Stimulated activated naive CD4-positive, alpha-beta T cell (primary cell): ENCODE measurements around the gene TUT1.
"Not testable (repeated sequence)": the region's sequence is repeated elsewhere in the genome, so short reads cannot be mapped to it uniquely, and the experiment has no call there.

Experiments used
- DNase-seq, 6 experiments: peaks; one replicate each; lab custom pipeline; 2025; lab: John Stamatoyannopoulos, UW

TUT1 gene

DNA sequence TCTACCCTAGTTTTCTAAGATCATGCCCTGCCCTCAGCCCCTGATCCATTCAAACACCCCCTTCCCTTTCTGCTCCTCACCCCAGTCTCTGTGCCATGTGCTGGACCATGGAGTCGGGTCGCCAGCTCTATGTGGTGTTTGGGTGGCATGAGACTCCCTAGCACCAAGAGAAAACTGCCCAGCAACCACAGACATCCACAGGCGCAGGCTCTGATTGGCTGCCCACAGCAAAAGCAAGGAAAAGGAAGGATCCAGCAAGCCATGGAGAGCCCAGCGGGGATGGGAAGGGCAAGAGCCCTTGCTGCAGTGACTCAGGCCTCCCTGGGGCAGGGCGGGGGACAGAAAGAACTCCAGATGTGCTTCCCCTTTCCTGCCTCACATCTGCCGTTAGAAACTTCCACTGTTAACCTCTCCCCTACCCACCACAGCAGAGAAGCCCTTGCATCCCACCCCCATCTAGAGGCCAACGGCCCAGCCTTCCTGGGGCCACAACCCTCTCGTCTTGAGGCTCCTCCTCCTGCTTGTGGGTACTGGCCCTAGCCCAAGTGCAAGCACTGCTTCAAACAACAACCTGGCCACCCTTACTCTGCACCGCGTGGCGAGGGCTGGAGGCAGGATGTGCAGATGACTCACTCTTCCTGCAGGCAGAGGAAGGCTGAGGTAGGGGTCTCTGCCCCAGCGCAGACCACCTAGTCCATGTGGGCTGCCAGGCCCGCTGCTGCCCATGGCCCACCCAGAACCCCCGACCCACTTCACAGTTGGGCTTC lies 35.0 kb downstream of the TUT1 start:
- peak; percentile 58 to 72 (median 67) for DNase-seq

DNA sequence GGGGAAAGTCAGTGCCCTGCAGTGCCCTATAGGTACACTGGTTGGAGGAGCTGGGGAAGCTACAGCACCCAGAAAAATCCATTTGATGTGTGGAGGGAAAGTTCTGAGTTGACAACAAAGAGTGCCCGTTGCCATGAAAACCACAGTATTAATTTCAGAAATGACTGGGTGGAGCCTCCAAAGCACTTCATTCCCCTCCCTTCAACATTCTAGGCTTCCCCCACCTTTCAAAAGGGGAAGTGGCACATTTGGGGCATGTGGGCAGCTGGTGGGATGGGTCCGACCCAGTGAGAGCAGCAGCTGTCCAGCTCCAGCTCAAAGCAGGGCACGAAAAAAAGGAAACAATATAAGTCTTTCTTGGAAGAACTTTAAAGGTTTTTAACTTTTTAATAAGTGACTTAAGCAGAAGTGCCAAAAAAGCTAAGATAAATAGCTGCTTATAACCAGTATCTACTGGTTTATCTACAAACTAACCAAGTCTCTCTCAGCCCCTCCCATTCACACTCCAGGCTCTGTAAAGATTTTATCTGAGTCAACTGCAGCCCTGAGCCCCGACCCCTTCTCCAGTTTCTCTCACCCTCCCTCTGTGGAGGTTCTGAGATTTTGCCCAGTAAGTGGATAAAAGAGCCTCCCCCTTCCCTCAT lies 35.7 kb downstream of the TUT1 start:
- DNase-seq = peak; percentile 63 to 84 (median 78)

DNA sequence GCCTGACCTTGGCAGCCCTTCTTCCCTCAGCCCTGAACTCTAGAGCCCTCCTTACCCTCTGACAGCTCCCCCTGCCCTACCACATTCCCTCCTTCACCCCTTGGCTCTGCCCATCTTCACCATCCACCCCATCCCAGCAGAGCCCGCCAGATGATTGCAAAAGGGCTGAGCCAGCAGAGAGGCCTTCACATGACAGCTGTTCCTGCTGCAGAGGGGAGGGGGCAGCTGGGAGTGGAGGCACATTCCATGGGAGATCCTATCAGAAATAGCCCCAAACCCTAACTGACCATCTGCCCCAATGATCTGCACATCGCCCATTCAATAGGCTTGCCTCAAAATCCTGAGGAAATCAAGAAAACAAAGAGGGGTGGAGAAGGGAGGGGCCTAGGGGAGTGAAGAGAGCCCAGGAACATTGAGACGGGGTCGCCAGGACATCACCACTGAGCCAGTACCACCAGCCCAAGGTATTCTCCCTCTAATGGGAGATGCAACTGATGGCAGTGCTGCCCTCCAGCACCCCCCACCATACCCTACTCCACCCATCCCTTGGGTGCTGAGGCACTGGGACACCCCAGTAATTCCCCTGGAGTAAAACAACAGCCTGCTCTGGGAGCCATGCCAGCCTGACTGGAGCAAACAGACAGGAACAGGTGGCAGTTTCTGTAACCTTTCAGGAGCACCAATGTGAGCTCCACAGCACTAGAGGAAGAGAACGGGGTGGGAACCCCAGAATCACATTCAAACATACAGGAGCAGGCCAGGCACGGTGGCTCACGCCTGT lies 36.7 kb downstream of the TUT1 start:
- no peak for DNase-seq

DNA sequence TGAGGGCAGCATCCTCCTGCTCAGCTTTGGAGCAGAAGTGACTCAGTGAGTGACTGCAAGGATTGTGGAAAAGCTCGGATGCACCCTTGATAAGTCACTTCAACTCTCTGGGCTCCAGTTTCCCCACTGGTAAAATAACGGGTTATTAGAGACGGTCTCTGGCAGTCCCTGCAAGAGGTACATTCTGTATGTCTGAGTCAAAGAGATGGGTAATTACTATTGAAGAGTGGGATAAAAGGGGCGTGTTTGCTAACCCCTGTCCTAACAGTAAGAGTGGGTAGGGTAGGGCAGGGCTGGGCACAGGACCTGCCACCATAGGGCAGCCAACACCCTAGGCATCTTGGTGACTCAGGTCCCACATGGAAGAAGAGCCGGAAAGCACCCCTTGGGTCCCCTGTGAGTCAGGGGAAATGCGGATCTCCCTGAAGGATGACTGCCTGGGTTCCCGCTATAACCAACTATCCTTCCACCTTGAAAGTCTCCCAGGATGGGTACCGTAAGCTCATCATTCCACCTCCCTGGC lies 37.4 kb downstream of the TUT1 start:
- DNase-seq = peak in 1 of 6 experiments; percentile 34

DNA sequence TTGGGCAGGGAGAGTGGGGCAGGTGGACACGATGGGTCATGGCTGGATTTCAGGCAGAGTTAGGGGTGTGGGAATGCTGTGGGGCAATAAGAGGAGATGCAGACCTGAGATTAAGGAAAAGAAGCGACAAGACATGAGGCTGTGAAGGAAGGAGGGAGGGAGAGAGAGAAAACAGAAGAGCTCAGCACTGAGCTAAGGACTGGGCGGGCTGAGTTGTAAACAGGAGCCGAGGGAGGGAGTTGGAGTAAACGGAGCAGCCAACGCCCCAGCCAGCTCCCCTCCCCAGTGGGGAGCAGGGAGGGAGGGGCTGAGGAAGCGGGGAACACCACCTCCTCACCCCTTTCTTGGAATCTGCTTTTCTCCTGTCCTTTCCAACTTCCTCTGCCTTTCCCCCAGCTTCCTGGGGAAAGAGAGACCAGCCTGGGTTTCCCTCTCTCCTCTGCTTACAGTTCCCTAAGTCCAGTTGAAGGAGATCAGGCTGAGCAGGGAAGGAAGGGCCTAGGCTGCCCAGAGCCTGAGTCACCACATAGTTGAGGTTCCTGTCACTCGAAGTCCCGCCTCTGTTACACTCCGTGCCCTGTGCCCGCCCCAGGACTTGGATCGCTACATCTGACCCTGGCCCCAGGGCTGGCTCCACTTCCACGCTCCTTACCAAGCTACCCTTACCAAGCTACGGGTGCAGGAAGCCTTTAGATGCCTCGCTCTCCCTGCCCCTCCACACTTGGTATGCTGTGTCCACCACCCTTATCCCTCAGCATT lies 38.1 kb downstream of the TUT1 start:
- peak; percentile 46 to 77 (median 58) for DNase-seq

DNA sequence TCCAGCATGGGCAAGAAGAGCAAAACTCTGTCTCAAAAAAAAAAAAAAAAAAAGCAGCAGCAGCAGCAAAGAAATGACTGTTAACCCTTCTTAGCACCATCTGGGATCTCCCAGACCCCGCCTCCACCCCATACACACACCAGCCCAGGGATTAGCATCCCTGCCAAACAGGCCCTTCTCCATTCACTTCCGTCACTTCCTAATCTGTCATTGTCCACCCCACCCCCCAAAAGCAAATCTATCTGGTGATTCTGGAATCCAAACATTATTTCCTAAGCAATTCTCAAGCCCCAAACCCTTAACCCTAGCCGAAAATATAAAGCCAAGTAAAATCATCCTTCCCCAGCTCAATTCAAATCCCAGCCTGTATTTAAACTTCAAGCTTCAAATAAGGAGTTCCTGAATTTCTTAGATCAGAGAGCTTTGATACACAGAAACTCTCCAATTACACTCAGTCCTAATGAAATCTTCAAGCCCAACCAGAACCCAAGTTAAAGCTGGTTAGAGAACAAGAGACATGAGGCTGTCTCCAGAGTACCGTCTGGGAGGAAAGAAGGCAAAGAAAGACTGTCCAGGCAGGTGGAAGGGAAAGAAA lies 38.7 kb downstream of the TUT1 start:
- DNase-seq = no peak

DNA sequence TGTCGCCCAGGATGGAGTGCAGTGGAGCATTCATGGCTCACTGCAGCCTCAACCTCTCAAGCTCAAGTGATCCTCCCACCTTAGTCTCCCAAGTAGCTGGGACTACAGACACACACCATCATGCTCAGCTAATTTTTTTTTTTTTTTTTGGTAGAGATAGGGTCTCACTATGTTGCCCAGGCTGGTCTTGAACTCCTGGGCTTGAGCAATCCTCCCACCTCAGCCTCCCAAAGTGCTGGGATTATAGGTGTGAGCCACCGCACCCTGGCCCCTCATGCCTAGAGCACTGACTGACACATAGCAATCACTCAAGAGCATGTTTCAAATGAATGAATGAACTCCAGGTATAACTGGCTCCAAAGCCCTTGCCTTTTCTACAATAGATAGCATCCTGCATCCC lies 40.8 kb downstream of the TUT1 start:
- DNase-seq = not testable (repeated sequence)

DNA sequence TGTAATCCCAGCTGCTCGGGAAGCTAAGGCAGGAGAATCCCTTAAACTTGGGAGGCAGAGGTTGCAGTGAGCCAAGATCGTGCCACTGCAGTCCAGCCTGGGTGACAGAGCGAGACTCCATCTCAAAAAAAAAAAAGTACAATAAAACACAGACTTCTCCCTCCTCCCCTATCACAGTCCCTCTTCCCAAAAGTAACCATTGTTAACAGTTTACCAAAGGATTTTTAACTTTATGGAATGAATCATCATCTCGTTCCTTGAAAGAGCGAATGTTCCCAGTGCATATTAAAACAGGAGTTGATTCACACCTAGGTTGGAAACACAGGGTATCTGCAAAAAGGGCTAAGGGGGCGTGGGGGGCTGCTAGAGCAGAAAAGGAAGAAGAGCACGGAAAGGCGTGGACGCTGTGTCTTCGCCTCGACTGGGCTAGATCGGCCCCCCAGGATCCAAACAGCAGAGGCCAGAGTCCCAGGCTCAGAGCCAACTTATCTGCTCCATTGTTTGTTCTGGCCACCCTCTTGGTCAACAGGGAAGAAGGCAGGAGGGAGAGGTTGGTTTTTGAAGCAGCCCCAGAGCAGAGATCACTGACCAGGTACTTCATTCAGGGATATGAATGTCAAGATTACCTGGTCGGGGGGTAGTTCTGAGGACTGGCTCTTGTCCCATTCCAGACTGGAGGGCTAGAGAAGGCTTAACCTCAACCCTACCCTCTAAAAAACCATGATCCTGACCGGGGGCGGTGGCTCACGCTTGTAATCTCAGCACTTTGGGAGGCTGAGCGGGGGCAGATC lies 42.6 kb downstream of the TUT1 start:
- no peak for DNase-seq

DNA sequence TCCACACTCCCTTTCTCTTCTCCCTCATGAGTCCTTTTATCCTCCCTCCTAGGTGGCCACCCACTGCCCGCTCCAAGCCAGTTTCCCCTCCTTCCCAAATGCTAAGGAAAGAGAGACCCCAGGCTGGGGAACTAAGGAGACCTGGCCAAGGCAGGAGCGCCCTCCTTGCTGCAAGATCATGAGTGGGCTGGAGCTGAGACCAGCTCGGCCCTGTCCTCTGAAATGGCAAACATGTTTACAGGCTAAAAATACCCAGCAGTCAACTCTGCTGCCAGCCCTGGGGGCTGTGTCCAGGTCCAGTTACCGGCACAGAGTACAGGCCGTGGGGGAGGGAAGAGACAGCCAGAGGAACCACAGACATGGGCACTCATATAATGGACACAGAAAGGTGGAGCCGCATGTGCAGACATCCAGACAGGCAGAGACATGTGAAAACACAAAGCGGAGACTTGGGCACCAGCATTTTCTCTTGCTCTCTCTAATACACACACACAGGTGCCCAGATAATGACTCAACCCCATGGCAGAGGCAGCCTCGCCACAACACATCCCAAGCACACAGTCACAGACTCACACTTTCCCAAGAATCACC lies 43.5 kb downstream of the TUT1 start:
- peak in 1 of 6 experiments; percentile 4 for DNase-seq

DNA sequence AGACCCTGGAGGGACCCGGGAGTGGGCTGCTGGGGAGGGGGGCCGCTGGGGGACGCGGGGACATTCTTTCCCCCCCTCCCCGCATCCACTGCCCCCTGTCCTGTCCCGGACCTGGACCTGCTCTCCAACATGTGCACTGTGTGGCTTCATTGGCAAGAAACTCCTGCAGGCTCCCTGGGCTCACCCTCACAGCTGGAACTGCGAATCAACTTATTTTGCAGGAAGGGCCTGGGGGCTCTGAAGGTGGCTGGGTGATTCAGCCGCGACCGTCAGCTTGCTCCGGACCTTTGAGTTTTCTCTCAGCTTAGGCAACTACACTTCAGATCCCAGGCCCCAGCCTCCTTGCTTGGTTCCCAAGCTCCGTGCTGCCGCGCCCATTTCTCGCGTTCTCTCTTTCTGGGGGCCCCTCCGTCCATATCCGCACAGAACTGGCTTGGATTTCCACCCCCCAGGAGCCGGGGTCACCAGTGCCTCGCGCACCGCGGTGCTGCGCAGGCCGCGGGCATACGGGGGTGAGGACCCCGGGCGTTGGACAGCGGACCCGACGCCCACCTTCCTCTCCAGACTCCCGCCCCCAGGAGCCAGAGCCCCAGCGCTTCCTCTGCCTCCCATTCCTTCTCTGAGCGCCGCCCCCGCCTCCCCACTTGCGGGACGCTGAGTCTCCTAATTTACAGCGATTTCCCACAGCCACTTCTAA lies 44.2 kb downstream of the TUT1 start:
- peak in 1 of 6 experiments; percentile 35 for DNase-seq

DNA sequence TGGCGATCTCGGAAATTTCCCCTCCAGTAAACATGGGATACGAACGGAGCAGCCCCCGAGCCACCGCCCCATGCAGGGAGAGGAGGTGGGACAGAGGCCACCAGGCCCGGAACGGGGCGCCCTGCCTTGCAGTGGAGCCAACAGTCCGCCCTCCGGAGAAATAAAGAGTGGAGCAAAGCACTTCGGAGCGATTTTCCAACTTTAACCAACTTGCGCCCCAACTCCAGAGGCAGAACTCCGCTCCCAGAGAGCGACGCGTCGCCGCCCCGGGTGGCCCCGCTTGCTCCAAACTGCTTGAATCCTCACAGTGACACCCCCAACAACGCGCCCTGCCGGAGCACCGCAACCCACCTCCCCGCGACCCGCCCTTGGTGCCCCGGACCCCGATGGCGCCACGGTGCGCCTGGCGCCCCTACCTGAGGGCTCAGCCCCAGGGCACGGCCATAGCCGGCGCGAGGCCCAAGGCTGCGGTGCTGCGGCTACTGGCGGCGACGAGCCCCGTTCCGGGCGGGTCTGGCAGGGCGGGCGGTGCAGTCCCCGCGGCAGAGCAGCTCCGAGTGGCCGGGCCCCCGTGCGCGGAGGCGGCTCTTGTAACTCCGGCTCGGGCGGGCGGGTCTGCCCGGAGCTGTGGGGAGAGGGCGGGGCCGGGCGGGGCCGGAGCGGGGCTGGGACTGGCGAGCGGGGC lies 44.9 kb downstream of the TUT1 start, which contains the start of gene AHNAK:
Gene AHNAK (minus strand): TSS at position 563 of the 685 bp plus-strand sequence. CDS start 10,708 bp downstream, outside the sequence.
- DNase-seq = peak in 5 of 6 experiments; percentile 50 to 65 (median 61)

DNA sequence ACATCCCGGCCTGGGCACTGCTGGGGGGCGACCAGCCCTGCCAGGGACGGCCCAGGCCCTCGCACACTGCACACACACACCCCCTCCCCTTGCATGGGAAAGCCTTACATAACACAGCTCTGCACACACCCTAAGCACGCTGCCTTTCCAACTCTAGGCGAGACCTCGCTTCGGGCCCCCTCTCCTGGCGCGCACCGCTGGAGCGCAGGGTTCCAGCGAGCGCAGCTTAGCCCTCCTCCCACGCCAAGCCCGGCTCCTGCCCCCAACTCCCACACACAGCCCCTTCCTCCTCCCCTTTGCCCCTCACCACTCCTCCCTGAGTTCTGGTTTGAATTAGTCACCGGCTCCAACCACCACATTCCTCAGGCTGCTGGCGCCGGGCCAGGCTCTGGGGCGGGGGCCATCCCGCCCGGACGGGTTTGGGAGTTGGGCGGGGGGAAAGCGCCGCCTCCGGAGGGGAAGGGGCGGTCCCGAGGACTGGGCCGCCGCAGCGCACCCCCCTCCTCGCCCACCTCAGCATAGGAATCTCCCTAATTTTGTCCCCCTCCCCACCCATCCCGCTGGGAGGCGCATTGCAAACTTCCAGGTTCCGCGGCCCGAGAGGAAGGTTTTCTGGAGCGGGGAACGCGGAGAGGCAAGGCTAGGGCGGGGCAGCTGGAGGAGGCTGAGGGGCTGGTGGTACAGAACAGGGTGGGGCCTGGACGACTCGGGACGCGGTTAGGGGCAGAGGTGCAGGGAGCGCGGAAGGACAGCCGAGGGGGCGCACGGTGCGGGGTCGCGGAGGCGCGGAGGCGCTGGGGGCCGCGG lies 45.7 kb downstream of the TUT1 start:
- peak in 5 of 6 experiments; percentile 44 to 59 (median 51) for DNase-seq

DNA sequence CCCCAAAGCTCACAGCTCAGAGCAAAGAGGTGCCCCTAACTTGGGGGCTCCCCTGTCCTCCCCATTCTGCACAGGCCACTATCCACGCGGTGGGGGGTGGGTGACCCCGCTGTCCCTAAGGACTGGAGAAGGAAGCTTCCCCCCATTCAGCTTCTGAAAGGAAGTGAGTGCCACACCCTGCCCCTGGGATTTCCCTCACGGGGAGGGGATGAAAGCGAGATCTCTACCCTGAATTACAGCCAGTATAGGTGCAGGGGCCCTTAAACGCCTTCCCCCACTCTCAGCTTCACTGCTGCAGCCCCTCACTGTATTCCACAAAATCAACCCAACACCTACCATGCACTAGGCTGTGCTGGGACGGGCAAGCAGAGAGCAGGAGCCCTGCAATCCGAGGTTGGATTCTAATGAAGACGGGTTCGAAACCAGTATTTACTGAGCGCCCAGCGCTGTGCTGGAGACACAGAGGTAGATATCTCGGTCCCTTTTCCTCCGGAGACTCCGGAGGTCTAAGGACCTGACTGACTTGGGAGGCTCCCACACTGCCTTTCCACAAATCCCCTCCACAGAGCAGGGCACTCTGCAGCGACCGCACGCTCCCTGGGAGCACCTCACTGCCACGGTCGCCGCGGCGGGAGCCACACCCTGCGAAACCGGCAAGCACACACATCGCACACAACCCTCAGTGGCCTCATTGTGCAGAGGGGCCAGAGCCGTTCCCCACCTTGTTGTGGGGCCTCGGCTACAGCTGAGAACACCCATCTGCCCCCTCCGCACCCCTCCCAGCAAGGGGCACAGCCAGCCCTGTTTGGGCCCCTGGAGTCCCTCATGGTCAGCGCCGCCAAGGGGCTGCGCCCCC lies 46.5 kb downstream of the TUT1 start:
- peak in 5 of 6 experiments; percentile 19 to 57 (median 27) for DNase-seq

DNA sequence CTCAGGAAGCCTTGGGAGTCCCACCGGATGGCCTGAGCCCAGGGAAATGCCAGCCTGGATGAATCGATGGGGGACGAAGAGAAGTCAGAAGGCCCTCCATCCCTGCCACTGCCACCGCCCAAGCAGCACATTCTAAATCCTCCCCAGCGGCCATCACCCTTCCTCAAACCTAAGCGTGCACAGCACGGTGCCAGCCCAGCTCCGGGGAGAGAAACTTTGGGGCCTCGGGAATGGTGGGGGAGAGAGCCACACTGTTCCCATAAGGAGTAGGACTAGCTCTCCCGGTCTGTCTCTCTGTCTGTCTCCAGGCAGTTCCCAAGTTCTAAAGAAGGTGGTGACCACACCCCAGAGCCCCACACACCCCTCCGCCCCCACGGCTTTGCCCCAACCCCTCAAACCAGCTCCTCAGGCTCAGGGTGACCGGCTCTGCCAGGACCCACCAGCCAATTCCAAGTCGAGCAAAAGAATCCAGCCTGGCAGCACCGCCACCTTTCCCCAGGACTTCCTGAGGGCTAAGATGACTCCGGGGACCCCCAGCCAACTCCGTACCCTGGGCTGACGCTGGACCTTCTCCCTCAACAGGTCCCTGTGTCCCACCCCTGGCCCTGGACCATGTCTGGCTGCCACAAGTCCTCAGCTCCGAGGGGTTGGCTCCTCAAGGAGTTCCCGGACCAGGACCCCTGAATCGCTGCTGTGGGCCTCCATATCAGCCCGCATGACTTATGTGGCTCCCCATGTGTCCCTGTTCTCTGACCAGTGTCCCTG lies 47.5 kb downstream of the TUT1 start:
- DNase-seq = peak in 1 of 6 experiments; percentile 51

DNA sequence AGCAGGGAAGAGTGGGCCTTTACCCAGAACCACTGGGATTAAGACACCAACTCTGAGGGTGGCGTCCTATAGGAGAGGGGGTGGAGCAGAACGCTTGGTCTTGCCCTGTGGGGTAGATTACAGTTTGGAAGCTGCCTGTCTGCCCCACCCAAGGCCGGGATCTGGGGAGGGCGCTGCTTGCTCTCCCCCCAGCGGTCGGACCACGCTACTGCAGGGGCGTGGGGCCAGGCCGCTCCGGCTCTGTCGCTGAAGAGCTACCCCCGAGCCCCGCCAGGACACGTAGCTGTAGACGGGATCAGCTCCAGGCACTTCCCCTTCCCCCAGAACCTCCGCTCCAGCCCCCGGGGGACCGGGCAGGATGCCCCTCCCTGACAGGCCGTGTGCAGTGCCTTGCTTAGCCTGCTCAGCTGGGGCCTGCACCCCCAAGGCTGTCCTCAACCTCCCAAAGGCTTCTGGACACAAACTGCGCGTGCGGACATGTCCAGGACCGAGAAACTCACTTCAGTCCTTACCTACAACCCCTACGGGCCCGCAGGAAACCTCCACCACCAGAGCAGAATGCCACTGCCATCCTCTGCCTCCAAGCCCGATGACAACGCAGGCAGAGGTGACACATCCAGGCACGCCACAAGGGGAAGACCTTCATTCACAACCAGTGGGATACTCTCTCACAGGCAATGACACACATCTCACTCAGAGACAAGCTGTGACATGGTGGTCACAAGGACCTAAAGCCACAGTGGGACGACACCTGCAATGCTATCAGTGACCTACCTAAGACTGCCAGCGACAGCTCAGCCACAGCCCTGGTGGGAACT lies 48.4 kb downstream of the TUT1 start:
- peak; percentile 26 to 72 (median 58) for DNase-seq
